ENCODE measurements around the gene ZCCHC8.

GRCh38 chr12:122533856-122534255 lies 33.1 kb upstream of the ZCCHC8 start:
- TF ChIP-seq CTCF (IDR thresholded peaks at IDR 0.05; ENCODE audit: poor library complexity, severe bottlenecking): no peak
- no peak for TF ChIP-seq EZH2 (IDR thresholded peaks at IDR 0.05; ENCODE audit: borderline replicate concordance, insufficient read depth, low read length, poor library complexity, severe bottlenecking)
- TF ChIP-seq TAF1 (IDR thresholded peaks at IDR 0.05; ENCODE audit: low read depth): no peak
- TF ChIP-seq POLR2AphosphoS5 (IDR thresholded peaks at IDR 0.05): no peak
- TF ChIP-seq RAD21 (conservative IDR thresholded peaks at IDR 0.05): no peak
- no peak for TF ChIP-seq MXI1 (conservative IDR thresholded peaks at IDR 0.05; ENCODE audit: poor library complexity, severe bottlenecking)
- no peak for TF ChIP-seq EP300 (conservative IDR thresholded peaks at IDR 0.05; ENCODE audit: poor library complexity, severe bottlenecking)
